Stimulated activated naive CD8-positive, alpha-beta T cell treated with anti-CD3 and anti-CD28 coated beads, Interleukin-15, Interleukin-2, amounts not matched to agents 100 U/mL and 50 U/mL, for 24 hours (primary cell): ENCODE results near the gene IGFBP2.

ENCODE experiments used
- ATAC-seq: fragments of 150-1000 bp; cut with Tn5 transposase; one replicate; pipeline ENCODE4 v1.10.0; 2021
- DNase-seq: peaks from one replicate; pipeline ENCODE4 v3.0.0; 2021

IGFBP2 gene

GRCh38 chr2:216711348-216711747 is 78.1 kb downstream of the IGFBP2 start:
- DNase-seq: no peak
- ATAC-seq: no peak

GRCh38 chr2:216713691-216714336 is 80.6 kb downstream of the IGFBP2 start:
- no peak for ATAC-seq
- no peak for DNase-seq
